K562 (cell line): ENCODE measurements around the gene IRF9. TPM values are rescaled to one million over a fixed set of nuclear protein-coding genes. Genes with fewer than 3 reads are reported as not detected.

ENCODE experiments used
- ATAC-seq: fragments of 200-7000 bp; cut with Tn5 transposase; 3 replicates; pipeline ENCODE4 v1.9.1; 2020; ENCODE audit warnings: moderate library complexity
- BruUV-seq: library from RNA; stranded (reverse); fragments of 400-500 nt; replicated peaks from 2 replicates; lab custom pipeline; 2021; lab: Mats Ljungman, UMichigan
- CTCF ChIA-PET: fragments of 300-600 bp; formaldehyde crosslinking; extraction: SDS; loops from one replicate; lab custom pipeline; 2021; ENCODE audit warnings: low intra/inter-chr PET ratio; lab: Yijun Ruan, JAX
- POLR2A ChIA-PET: fragments of 300-600, 350-650 bp; sonication (Branson Sonifier 250); formaldehyde crosslinking; extraction: SDS; loops from one replicate; lab custom pipeline; 2021; ENCODE audit warnings: antibody characterized with exemption, inconsistent platforms; lab: Yijun Ruan, JAX
- DNase-seq, 4 experiments: peaks; one replicate each; pipeline versions ENCODE4 v3.0.0 to v3.0.0-alpha.2; 2011 to 2018; ENCODE audit warnings: low spot score in 3 of 4, mixed read lengths in 3 of 4; ENCODE audit errors: extremely low read depth in 1 of 4
- FAIRE-seq: peaks from 2 replicates; lab custom pipeline; 2011; peaks lifted over from hg19 to GRCh38; lab: Jason Lieb, UNC
- H2AFZ ChIP-seq: 2 replicates; pipeline ENCODE4 v1.6.0; 2011; ENCODE audit warnings: low read depth, low read length, control low read depth, inconsistent platforms
- H3K27ac ChIP-seq: fragments of 200-600 bp; 3 replicates; pipeline ENCODE4 v1.8.0; 2011; ENCODE audit warnings: low read depth, mild to moderate bottlenecking, control low read depth, inconsistent platforms, low read length, moderate library complexity, mixed read lengths; ENCODE audit errors: extremely low read depth
- H3K27me3 ChIP-seq, 2 experiments: fragments of 300-600 bp in 1 of 2; 2 replicates in 1 of 2; 3 replicates in 1 of 2; pipeline versions ENCODE4 v1.6.0 to v1.8.0; 2011; ENCODE audit warnings: inconsistent platforms in 2 of 2, low read length in 2 of 2, mild to moderate bottlenecking in 1 of 2, mixed read lengths in 1 of 2, moderate library complexity in 1 of 2; ENCODE audit not compliant: control insufficient read depth in 2 of 2, insufficient read depth in 2 of 2
- H3K36me3 ChIP-seq: fragments of 300-600 bp; 3 replicates; pipeline ENCODE4 v1.8.0; 2011; ENCODE audit warnings: mild to moderate bottlenecking, low read length, inconsistent platforms; ENCODE audit not compliant: control insufficient read depth, insufficient read depth
- H3K4me1 ChIP-seq, 2 experiments: fragments of 200-600 bp in 1 of 2; replicated peaks in 1 of 2; 2 replicates in 1 of 2; 3 replicates in 1 of 2; pipeline versions ENCODE4 v1.5.1 to v1.8.0; 2011; ENCODE audit warnings: inconsistent platforms in 2 of 2, low read length in 2 of 2, mild to moderate bottlenecking in 1 of 2, mixed read lengths in 1 of 2, moderate library complexity in 1 of 2; ENCODE audit not compliant: control insufficient read depth in 2 of 2, insufficient read depth in 2 of 2
- H3K4me2 ChIP-seq: 2 replicates; pipeline ENCODE4 v1.6.1; 2011; ENCODE audit warnings: low read length, control low read depth, inconsistent platforms, mixed read lengths; ENCODE audit not compliant: insufficient read depth
- H3K4me3 ChIP-seq: fragments of 200-600 bp; sonication (generic), shearing (Covaris generic); 2 replicates; pipeline ENCODE4 v1.5.1; 2016; ENCODE audit warnings: control low read depth, inconsistent platforms
- H3K79me2 ChIP-seq: fragments of 200-600 bp; 3 replicates; pipeline ENCODE4 v1.8.0; 2011; ENCODE audit warnings: low read length, inconsistent platforms; ENCODE audit not compliant: control insufficient read depth, insufficient read depth
- H3K9ac ChIP-seq, 2 experiments: 2 replicates each; pipeline versions ENCODE4 v1.6.0 to v1.6.1; 2011; ENCODE audit warnings: low read depth in 2 of 2, low read length in 2 of 2, control low read depth in 1 of 2, inconsistent platforms in 1 of 2, mild to moderate bottlenecking in 1 of 2, mixed read lengths in 1 of 2; ENCODE audit not compliant: insufficient read depth in 1 of 2
- H3K9me1 ChIP-seq: one replicate; pipeline ENCODE4 v1.6.0; 2011; ENCODE audit warnings: inconsistent platforms, mild to moderate bottlenecking, low read length, moderate library complexity; ENCODE audit not compliant: control insufficient read depth, insufficient read depth
- H3K9me3 ChIP-seq: replicated peaks from 2 replicates; pipeline ENCODE4 v1.5.1; 2011; ENCODE audit warnings: low read depth, low read length, inconsistent platforms; ENCODE audit not compliant: control insufficient read depth, insufficient read depth
- H4K20me1 ChIP-seq: replicated peaks from 2 replicates; pipeline ENCODE4 v1.6.1; 2011; ENCODE audit warnings: low read length, inconsistent platforms, mixed read lengths; ENCODE audit not compliant: control insufficient read depth, insufficient read depth
- JUN ChIP-seq, 2 experiments: sonication (generic) in 1 of 2; formaldehyde crosslinking in 1 of 2; IDR thresholded peaks; 2 replicates each; pipeline versions ENCODE4 v1.6.1 to v1.8.0; 2012 to 2022; ENCODE audit warnings: borderline replicate concordance in 2 of 2, mild to moderate bottlenecking in 2 of 2, improper control_type of control experiment in 1 of 2, low read depth in 1 of 2, low read length in 1 of 2, missing genetic modification reagents in 1 of 2
- NKRF ChIP-seq: fragments of 450-650 bp; IDR thresholded peaks from 2 replicates; pipeline ENCODE4 v1.6.1; 2016; ENCODE audit warnings: borderline replicate concordance
- PTBP1 ChIP-seq: fragments of 200-400 bp; formaldehyde crosslinking; IDR thresholded peaks from 2 replicates; pipeline ENCODE4 v1.6.1; 2017; ENCODE audit warnings: low read depth, low read length
- RFX7 ChIP-seq: fragments of 250-450 bp; sonication (Bioruptor Pico); IDR thresholded peaks from 2 replicates; pipeline ENCODE4 v1.5.1; 2021; ENCODE audit warnings: mild to moderate bottlenecking
- SAP30 ChIP-seq: fragments of 200-600 bp; sonication (generic); IDR thresholded peaks from 2 replicates; pipeline ENCODE4 v1.6.1; 2012; ENCODE audit warnings: borderline replicate concordance, low read depth, mild to moderate bottlenecking, moderate library complexity, low read length, control low read depth, inconsistent platforms; ENCODE audit not compliant: insufficient read depth, poor library complexity, severe bottlenecking
- ZNF140 ChIP-seq: fragments of 250-450 bp; sonication (Bioruptor Pico); IDR thresholded peaks from 2 replicates; pipeline ENCODE4 v1.8.0; 2021; ENCODE audit warnings: moderate library complexity, mild to moderate bottlenecking, inconsistent platforms
- ZNF347 ChIP-seq: fragments of 450-650 bp; formaldehyde crosslinking; IDR thresholded peaks from 2 replicates; pipeline ENCODE4 v1.4.0; 2020; ENCODE audit warnings: low read depth, mild to moderate bottlenecking, moderate library complexity
- ZNF444 ChIP-seq: fragments of 250-450 bp; sonication (Bioruptor Pico); IDR thresholded peaks from 2 replicates; pipeline ENCODE4 v1.4.0; 2020; ENCODE audit warnings: mild to moderate bottlenecking, moderate library complexity
- ZNF77 ChIP-seq: fragments of 250-450 bp; sonication (Bioruptor Pico); IDR thresholded peaks from 2 replicates; pipeline ENCODE4 v1.5.0; 2020
- WGBS: fragments of 100-300 bp; shearing (Covaris generic); methylation state at CpG from one replicate; pipeline ENCODE4 v1.1.6; 2016; ENCODE audit warnings: low coverage, mixed read lengths; ENCODE audit not compliant: insufficient coverage; ENCODE audit errors: missing lambda C conversion rate; 5-methylcytosine and 5-hydroxymethylcytosine counted together
- in situ Hi-C: fragments of 300-500 bp; cut with MboI; formaldehyde crosslinking; loops from 4 replicates; pipeline ENCODE4 v1.15.0; 2018; ENCODE audit warnings: inconsistent platforms, mixed read lengths
- intact Hi-C: fragments of 100-400 bp; cut with micrococcal nuclease; formaldehyde crosslinking; loops from 2 replicates; pipeline ENCODE4 v1.14.2; 2022
- polyA plus RNA-seq, 8 experiments: library from polyadenylated mRNA; depleted of rRNA in 4 of 8; stranded (reverse) in 5 of 8; unstranded in 3 of 8; fragments of >200 nt; fragmentation: Nextera tagmentation in 2 of 8; fragmentation: Illumina TruSeq in 1 of 8; extraction: Ambion mirVana in 2 of 8; extraction: Trizol in 1 of 8; gene quantifications; 2 replicates each; pipeline versions ENCODE4 v1.2.1 to v1.2.3, GENCODE V29; 2011 to 2014; ENCODE audit warnings: inconsistent platforms in 1 of 8, missing spikeins in 1 of 8
- total RNA-seq, 7 experiments: library from RNA; depleted of rRNA in 6 of 7; stranded (reverse); fragments of >200 nt in 6 of 7; fragmentation: Illumina TruSeq in 2 of 7; extraction: Trizol in 2 of 7; gene quantifications; 2 replicates each; pipeline versions ENCODE4 v1.2.1 to v1.2.3, GENCODE V29; 2011 to 2021; ENCODE audit warnings: low replicate concordance in 1 of 7
- TF ChIP-seq, protein P1 (sequence below): fragments of 450-650 bp; IDR thresholded peaks from 2 replicates; pipeline ENCODE4 v1.6.1; 2016; ENCODE audit warnings: mild to moderate bottlenecking
- TF ChIP-seq, protein P2 (sequence below): sonication (generic); formaldehyde crosslinking; IDR thresholded peaks from 2 replicates; pipeline ENCODE4 v1.8.1; 2023; ENCODE audit warnings: mild to moderate bottlenecking, missing genetic modification reagents

The IRF9 gene
- total and polyA plus RNA-seq, 9 of the 15 experiments (the other 6 are each of a cell fraction or from before 2014, with no cell fraction given), result 0.79 to 14.8 (median 6.1) TPM

GRCh38 chr14:24184104-24184970 lies 23.3 kb downstream of the IRF9 start (continued):
- TF ChIP-seq NKRF, result no peak
- TF ChIP-seq, protein P1, sequence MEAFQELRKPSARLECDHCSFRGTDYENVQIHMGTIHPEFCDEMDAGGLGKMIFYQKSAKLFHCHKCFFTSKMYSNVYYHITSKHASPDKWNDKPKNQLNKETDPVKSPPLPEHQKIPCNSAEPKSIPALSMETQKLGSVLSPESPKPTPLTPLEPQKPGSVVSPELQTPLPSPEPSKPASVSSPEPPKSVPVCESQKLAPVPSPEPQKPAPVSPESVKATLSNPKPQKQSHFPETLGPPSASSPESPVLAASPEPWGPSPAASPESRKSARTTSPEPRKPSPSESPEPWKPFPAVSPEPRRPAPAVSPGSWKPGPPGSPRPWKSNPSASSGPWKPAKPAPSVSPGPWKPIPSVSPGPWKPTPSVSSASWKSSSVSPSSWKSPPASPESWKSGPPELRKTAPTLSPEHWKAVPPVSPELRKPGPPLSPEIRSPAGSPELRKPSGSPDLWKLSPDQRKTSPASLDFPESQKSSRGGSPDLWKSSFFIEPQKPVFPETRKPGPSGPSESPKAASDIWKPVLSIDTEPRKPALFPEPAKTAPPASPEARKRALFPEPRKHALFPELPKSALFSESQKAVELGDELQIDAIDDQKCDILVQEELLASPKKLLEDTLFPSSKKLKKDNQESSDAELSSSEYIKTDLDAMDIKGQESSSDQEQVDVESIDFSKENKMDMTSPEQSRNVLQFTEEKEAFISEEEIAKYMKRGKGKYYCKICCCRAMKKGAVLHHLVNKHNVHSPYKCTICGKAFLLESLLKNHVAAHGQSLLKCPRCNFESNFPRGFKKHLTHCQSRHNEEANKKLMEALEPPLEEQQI, result no peak

DNA sequence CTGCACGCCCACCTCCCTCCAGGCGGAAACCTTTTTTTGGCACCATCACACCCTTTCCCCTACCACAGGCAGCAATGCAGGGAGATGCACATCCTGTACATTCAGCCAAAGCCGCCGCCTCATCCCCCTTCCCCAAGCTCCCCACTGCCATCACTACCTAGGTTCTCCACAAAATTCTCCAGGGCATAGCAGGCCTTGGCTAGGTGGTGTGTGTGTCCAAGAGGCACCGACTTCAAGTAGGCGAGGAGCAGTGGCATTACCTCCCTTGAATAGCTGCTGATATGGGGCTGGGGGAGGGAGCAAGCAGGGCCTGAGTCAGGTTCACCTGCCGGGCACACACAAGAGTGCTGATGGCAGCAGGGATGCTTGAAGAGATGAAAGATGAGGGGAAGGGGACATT lies 24.0 kb downstream of the IRF9 start:
- no peak for DNase-seq
- 100% methylated on average over 5 of the region's 7 CpGs for WGBS
- no peak for ATAC-seq
- Histone ChIP-seq H3K4me1 (peaks cover 0 to 21% of the 10 kb centered on the region in 2 experiments; a peak in 3 of 5 replicates), H3K9ac (peak overlapping the region in 1 of 2 experiments; percentile 52; a peak in 2 of 4 replicates), H2AFZ (no peak overlapping the region), H3K9me1 (peaks cover 3% of the 10 kb centered on the region), H3K4me2 (no peak overlapping the region), H3K27ac (no peak overlapping the region), H3K27me3 (no peaks in the 10 kb centered on the region), H3K79me2 (peaks cover 18% of the 10 kb centered on the region), H3K36me3 (peaks cover 78% of the 10 kb centered on the region; the same call in 2 of the 3 replicates), H3K9me3 (no peaks in the 10 kb centered on the region), H4K20me1 (peaks cover 9% of the 10 kb centered on the region; the same call in 1 of the 2 replicates), H3K4me3 (no peak overlapping the region)
- TF ChIP-seq ZNF444 (CRISPR knock-in tag), result no peak
- TF ChIP-seq ZNF77 (CRISPR knock-in tag), result no peak
- TF ChIP-seq RFX7, result no peak
- no peak for TF ChIP-seq ZNF347 (CRISPR knock-in tag)
- no peak for TF ChIP-seq ZNF140 (CRISPR knock-in tag)
- TF ChIP-seq PTBP1, result no peak
- TF ChIP-seq SAP30, result no peak
- TF ChIP-seq, protein P2, sequence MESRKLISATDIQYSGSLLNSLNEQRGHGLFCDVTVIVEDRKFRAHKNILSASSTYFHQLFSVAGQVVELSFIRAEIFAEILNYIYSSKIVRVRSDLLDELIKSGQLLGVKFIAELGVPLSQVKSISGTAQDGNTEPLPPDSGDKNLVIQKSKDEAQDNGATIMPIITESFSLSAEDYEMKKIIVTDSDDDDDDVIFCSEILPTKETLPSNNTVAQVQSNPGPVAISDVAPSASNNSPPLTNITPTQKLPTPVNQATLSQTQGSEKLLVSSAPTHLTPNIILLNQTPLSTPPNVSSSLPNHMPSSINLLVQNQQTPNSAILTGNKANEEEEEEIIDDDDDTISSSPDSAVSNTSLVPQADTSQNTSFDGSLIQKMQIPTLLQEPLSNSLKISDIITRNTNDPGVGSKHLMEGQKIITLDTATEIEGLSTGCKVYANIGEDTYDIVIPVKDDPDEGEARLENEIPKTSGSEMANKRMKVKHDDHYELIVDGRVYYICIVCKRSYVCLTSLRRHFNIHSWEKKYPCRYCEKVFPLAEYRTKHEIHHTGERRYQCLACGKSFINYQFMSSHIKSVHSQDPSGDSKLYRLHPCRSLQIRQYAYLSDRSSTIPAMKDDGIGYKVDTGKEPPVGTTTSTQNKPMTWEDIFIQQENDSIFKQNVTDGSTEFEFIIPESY (CRISPR knock-in tag), result no peak
- no peak for TF ChIP-seq JUN (IDR thresholded peaks at IDR 0.05; ENCODE audit: borderline replicate concordance, low read depth, low read length)
- TF ChIP-seq JUN (CRISPR knock-in tag; IDR thresholded peaks at IDR 0.05; ENCODE audit: borderline replicate concordance), result no peak
- CTCF ChIA-PET, result no interaction called here
- in situ Hi-C loops, result no loop called here
- no peak for FAIRE-seq
- POLR2A ChIA-PET, result interaction anchor here (0.9 to 1.5 kb wide), 2 partner anchors 10 to 11 kb away, joined by 3 to 5 read pairs; partner anchors contain the start of gene TM9SF1
- intact Hi-C loops, result no loop called here
- no TSS peak for BruUV-seq
